Left lung (tissue), 10 donors: ENCODE data around the gene RIT2. TPM values are rescaled to one million over a fixed set of nuclear protein-coding genes. Genes with fewer than 3 reads are reported as not detected.

ENCODE experiments used
- ATAC-seq: fragments of 200-7000 bp; cut with Tn5 transposase; one replicate; pipeline ENCODE4 v1.9.1; 2020; ENCODE audit warnings: moderate library complexity
- DNase-seq, 4 donors: peaks; one replicate each; pipeline ENCODE4 v3.0.0-alpha.2; 2013 to 2020
- H3K27ac ChIP-seq, 2 donors: fragments of 200-600 bp; sonication (generic) in 1 of 2; one replicate each; pipeline versions ENCODE4 v1.5.0 to v1.8.0; 2020 to 2021
- H3K27me3 ChIP-seq, 2 donors: fragments of 200-600 bp; sonication (generic) in 1 of 2; one replicate each; pipeline versions ENCODE4 v1.5.0 to v1.8.0; 2020 to 2021
- H3K36me3 ChIP-seq, 2 donors: fragments of 200-600 bp; sonication (generic) in 1 of 2; one replicate each; pipeline versions ENCODE4 v1.5.0 to v1.8.0; 2020 to 2021
- H3K4me1 ChIP-seq, 2 donors: fragments of 200-600 bp; one replicate each; pipeline ENCODE4 v1.8.0; 2021
- H3K4me3 ChIP-seq, 2 donors: fragments of 200-600 bp; sonication (generic) in 1 of 2; one replicate each; pipeline versions ENCODE4 v1.5.0 to v1.8.0; 2020 to 2021; ENCODE audit warnings: mild to moderate bottlenecking in 1 of 2
- H3K9me3 ChIP-seq, 2 donors: fragments of 200-600 bp; sonication (generic) in 1 of 2; one replicate each; pipeline versions ENCODE4 v1.5.0 to v1.8.0; 2020 to 2021
- intact Hi-C, 2 donors: fragments of 100-400 bp; cut with DNase I; formaldehyde crosslinking; loops; one replicate each; pipeline versions ENCODE4 v1.11.2 to v1.14.2; 2022
- polyA plus RNA-seq, 6 donors: library from polyadenylated mRNA; unstranded; fragments of 120-200 nt; gene quantifications; one replicate each; pipeline ENCODE4 v1.2.1, GENCODE V29; 2013; ENCODE audit not compliant: insufficient read length in 6 of 6
- total RNA-seq, 2 donors: library from RNA; stranded (reverse); fragmentation: NEBNext Ultra II Directional; extraction: Animal tissue kit (Norgen Biotek cat#: 25700); gene quantifications; one replicate each; pipeline ENCODE4 v1.2.1, GENCODE V29; 2021
- TF ChIP-seq, protein P1 (sequence below), 2 donors: fragments of 200-600 bp; sonication (generic) in 1 of 2; IDR thresholded peaks; one replicate each; pipeline versions ENCODE4 v1.5.0 to v1.8.0; 2021; ENCODE audit warnings: antibody characterized with exemption in 2 of 2
- donor health status: DM: no; HTN: yes; CAD: no.
- donor health status: DM: no; HTN: no; CAD: no.

Gene RIT2
- total and polyA plus RNA-seq, 8 donors = not detected

DNA sequence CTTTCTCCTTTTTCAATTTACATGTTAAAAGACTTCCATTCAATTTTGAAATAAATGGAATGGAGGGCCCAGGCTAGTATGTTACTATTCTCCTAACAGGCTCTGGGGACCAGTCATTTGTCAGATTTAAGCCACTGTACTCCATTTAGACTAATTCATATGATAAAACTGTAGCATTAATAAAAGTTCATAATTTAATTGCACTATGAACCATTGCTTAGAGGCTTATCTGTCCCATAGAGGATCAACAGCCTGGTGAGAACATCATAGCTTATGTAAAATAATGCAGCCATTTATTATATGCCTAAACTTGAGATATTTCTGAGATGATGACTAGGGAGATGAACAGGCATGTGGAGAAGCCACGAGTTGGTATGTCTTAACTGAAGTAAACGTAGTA is 156.0 kb downstream of the RIT2 start:
- H3K4me3 ChIP-seq = no peak overlapping the region
- H3K27ac ChIP-seq = no peak overlapping the region
- TF ChIP-seq, protein P1, sequence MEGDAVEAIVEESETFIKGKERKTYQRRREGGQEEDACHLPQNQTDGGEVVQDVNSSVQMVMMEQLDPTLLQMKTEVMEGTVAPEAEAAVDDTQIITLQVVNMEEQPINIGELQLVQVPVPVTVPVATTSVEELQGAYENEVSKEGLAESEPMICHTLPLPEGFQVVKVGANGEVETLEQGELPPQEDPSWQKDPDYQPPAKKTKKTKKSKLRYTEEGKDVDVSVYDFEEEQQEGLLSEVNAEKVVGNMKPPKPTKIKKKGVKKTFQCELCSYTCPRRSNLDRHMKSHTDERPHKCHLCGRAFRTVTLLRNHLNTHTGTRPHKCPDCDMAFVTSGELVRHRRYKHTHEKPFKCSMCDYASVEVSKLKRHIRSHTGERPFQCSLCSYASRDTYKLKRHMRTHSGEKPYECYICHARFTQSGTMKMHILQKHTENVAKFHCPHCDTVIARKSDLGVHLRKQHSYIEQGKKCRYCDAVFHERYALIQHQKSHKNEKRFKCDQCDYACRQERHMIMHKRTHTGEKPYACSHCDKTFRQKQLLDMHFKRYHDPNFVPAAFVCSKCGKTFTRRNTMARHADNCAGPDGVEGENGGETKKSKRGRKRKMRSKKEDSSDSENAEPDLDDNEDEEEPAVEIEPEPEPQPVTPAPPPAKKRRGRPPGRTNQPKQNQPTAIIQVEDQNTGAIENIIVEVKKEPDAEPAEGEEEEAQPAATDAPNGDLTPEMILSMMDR (IDR thresholded peaks at IDR 0.05) = no peak
- intact Hi-C loops = no loop called here
- no peaks in the 10 kb centered on the region for H3K4me1 ChIP-seq
- ATAC-seq (no peak), DNase-seq (no peak)
- no peaks in the 10 kb centered on the region for H3K36me3 ChIP-seq
- H3K27me3 ChIP-seq = no peaks in the 10 kb centered on the region
- no peaks in the 10 kb centered on the region for H3K9me3 ChIP-seq

DNA sequence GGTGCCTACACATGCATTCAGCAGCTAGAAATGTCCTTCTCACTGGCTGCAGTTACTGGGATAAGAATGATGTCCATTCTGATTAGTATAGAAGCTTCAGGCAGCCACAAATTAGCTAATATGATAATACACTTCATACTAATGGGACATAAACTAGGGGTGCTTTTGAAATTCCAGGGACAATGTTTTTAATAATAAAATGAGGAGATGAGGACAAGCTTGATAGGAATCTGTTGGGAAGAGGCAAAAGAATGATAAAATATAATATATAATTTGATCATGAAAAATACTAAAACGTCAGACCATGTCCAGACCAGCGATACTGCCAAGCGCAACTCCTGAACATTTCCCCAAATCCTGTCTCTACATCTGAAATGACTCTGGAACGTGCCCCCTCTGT is 157.1 kb downstream of the RIT2 start:
- Histone ChIP-seq H3K36me3 (no peaks in the 10 kb centered on the region), H3K4me1 (no peaks in the 10 kb centered on the region), H3K9me3 (no peaks in the 10 kb centered on the region), H3K27ac (no peak overlapping the region), H3K27me3 (no peaks in the 10 kb centered on the region), H3K4me3 (no peak overlapping the region)
- TF ChIP-seq, protein P1 (IDR thresholded peaks at IDR 0.05) = no peak
- ATAC-seq (no peak), DNase-seq (no peak)
- intact Hi-C loops = no loop called here

DNA sequence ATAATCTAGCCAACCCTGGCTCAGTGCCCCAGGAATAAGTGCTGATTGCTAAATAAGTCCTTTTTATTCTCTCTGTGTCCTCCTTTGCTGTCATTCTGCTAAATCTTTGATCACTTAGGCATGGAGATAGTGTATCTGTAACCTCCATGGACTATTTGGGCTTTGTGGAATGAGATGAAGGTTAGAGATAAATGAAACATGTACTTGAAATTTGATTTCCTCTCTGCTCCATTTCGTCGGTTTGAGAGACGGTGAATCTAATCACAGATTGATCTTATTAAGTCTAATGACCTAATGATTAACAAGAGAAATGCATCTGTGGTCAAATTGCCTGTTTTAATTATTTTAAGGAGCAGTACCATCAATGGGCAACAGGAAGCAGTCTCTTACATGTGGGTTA is 159.2 kb downstream of the RIT2 start:
- Histone ChIP-seq H3K9me3 (no peaks in the 10 kb centered on the region), H3K27ac (no peak overlapping the region), H3K36me3 (no peaks in the 10 kb centered on the region), H3K27me3 (no peaks in the 10 kb centered on the region), H3K4me1 (no peaks in the 10 kb centered on the region), H3K4me3 (no peak overlapping the region)
- DNase-seq (no peak), ATAC-seq (no peak)
- TF ChIP-seq, protein P1 (IDR thresholded peaks at IDR 0.05) = no peak
- intact Hi-C loops = no loop called here

DNA sequence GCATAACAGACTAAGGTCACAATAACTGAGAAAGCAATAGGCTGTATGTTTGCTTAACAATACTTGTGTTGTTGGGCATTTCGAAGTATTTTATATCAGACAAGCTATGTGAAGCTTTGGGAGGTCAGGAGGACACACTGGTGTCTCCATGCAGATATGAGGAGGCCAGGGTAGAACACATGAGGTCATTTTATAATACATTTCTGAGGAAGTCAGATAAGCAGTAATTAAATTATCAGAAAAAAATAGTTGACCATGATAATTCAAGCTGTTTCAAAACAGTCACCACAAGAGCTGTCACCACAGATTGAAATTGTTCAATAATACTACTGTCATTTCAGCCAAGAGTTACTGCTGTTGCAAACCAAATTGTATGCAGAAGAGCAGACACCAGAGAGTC is 160.6 kb downstream of the RIT2 start:
- TF ChIP-seq, protein P1 (IDR thresholded peaks at IDR 0.05) = no peak
- intact Hi-C loops = no loop called here
- H3K4me3 ChIP-seq = no peak overlapping the region
- H3K4me1 ChIP-seq = no peaks in the 10 kb centered on the region
- H3K27ac ChIP-seq = no peak overlapping the region
- ATAC-seq (no peak), DNase-seq (no peak)
- H3K36me3 ChIP-seq = no peaks in the 10 kb centered on the region
- H3K27me3 ChIP-seq = no peaks in the 10 kb centered on the region
- H3K9me3 ChIP-seq = peaks cover 0 to 4% of the 10 kb centered on the region in 2 donors

DNA sequence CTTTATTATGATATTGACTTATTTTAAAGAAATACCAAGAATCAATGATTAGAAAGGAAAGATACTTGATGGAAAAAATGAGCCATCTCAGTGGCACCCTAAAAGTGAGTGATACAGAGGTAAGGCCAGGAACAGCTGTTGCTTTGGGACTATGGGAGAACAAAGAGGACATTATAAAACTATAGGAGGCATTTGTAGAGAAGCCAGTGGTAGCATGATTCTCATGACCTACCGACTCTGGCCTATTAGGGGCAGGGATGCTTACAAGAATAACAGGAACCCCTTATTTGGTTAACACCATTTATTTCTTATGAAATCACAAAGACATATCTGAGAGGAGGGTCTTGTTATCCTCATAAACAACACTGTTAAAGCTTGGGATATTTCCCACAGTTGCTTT is 162.2 kb downstream of the RIT2 start:
- intact Hi-C loops = no loop called here
- H3K27me3 ChIP-seq = no peaks in the 10 kb centered on the region
- no peak overlapping the region for H3K4me3 ChIP-seq
- ATAC-seq = no peak
- H3K4me1 ChIP-seq = no peaks in the 10 kb centered on the region
- TF ChIP-seq, protein P1 (IDR thresholded peaks at IDR 0.05) = no peak
- DNase-seq = no peak
- H3K36me3 ChIP-seq = no peaks in the 10 kb centered on the region
- peaks cover 0 to 4% of the 10 kb centered on the region in 2 donors for H3K9me3 ChIP-seq
- H3K27ac ChIP-seq = no peak overlapping the region
